Mucosa of descending colon (tissue), 3 donors: ENCODE results near the gene DGCR8. TPM values are rescaled to one million over a fixed set of nuclear protein-coding genes. Genes with fewer than 3 reads are reported as not detected.

Experiments used
- ATAC-seq: fragments of 200-7000 bp; cut with Tn5 transposase; one replicate; pipeline ENCODE4 v1.9.1; 2020; ENCODE audit warnings: mild to moderate bottlenecking, moderate library complexity
- DNase-seq, 3 donors: peaks; one replicate each; pipeline ENCODE4 v3.0.0-alpha.2; 2020
- H3K36me3 ChIP-seq: fragments of 200-600 bp; one replicate; pipeline ENCODE4 v1.8.0; 2021; ENCODE audit warnings: low read depth, mild to moderate bottlenecking
- H3K4me1 ChIP-seq: fragments of 200-600 bp; one replicate; pipeline ENCODE4 v1.8.0; 2021; ENCODE audit warnings: low read depth, mild to moderate bottlenecking
- H3K4me3 ChIP-seq: fragments of 200-600 bp; one replicate; pipeline ENCODE4 v1.8.0; 2021; ENCODE audit warnings: mild to moderate bottlenecking
- H3K9me3 ChIP-seq: fragments of 200-600 bp; one replicate; pipeline ENCODE4 v1.8.0; 2021; ENCODE audit warnings: mild to moderate bottlenecking
- intact Hi-C, 2 donors: fragments of 100-400 bp; cut with DNase I in 1 of 2; cut with micrococcal nuclease in 1 of 2; formaldehyde crosslinking; loops; one replicate each; pipeline versions ENCODE4 v1.11.0 to v1.11.1; 2022; cut with DNase I, micrococcal nuclease
- microRNA-seq: library from miRNA; unstranded; fragments of <30 nt; microRNA quantifications from one replicate; pipeline ENCODE4, GENCODE V29; 2019
- total RNA-seq, 3 donors: library from RNA; stranded (reverse); fragmentation: NEBNext Ultra II Directional in 2 of 3; extraction: Animal tissue kit (Norgen Biotek cat#: 25700) in 2 of 3; gene quantifications; one replicate each; pipeline versions ENCODE4 v1.2.1 to v1.2.4, GENCODE V29; 2021 to 2023
- TF ChIP-seq, protein P1 (sequence below): fragments of 200-600 bp; IDR thresholded peaks from one replicate; pipeline ENCODE4 v1.8.0; 2022; ENCODE audit warnings: antibody characterized with exemption, mild to moderate bottlenecking
- donor health status: DM: no; HTN: no; CAD: no; lungs with moderate emphysema.
- donor health status: DM: no; HTN: no; CAD: no.
- donor health status: DM: no; HTN: yes; CAD: no.

Gene DGCR8
- total RNA-seq, 3 donors from 2014 or later, result 39.0 to 48.8 (median 48.4) TPM

DNA sequence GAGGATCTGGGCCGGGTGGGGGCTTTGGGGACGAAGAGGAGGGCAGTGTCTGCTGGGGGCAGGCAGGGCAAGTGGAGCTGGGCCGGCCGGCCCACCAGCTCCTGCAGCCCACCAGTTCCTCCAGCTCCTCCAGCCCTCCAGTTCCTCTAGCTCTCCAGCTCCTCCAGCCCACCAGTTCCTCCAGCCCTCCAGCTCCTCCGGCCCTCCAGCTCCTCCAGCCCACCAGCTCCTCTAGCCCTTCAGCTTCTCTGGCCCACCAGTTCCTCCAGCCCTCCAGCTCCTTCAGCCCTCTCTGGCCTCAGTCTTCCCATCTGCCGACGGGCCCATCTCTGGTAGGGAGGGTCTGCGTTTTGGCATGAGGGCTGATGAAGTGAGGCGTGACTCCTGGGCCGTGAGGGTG is 80.0 kb downstream of the DGCR8 start:
- no peak for ATAC-seq

More for the DNA sequence above, 80.0 kb downstream of the DGCR8 start:
- peaks cover 3% of the 10 kb centered on the region for H3K4me1 ChIP-seq
- TF ChIP-seq, protein P1, sequence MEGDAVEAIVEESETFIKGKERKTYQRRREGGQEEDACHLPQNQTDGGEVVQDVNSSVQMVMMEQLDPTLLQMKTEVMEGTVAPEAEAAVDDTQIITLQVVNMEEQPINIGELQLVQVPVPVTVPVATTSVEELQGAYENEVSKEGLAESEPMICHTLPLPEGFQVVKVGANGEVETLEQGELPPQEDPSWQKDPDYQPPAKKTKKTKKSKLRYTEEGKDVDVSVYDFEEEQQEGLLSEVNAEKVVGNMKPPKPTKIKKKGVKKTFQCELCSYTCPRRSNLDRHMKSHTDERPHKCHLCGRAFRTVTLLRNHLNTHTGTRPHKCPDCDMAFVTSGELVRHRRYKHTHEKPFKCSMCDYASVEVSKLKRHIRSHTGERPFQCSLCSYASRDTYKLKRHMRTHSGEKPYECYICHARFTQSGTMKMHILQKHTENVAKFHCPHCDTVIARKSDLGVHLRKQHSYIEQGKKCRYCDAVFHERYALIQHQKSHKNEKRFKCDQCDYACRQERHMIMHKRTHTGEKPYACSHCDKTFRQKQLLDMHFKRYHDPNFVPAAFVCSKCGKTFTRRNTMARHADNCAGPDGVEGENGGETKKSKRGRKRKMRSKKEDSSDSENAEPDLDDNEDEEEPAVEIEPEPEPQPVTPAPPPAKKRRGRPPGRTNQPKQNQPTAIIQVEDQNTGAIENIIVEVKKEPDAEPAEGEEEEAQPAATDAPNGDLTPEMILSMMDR, result no peak
- intact Hi-C loops, result no loop called here
- H3K9me3 ChIP-seq, result no peaks in the 10 kb centered on the region
- DNase-seq, result no peak
- H3K4me3 ChIP-seq, result no peak overlapping the region
- H3K36me3 ChIP-seq, result no peaks in the 10 kb centered on the region

Small RNA genes within 50 kb of the gene (microRNA-seq; reads per million reads assigned to microRNA genes)
- gene MIR185, result 686 reads per million, percentile 81 among the genes with 10 or more reads in this experiment
- not detected for gene MIR6816

Other genes with a start within 250 kb of the DGCR8 start
- gene GNB1L, start 225.4 kb upstream of the DGCR8 start, total RNA-seq, result 1 to 10 TPM; 2.7 to 4.7 (median 3.4) TPM
- gene RTL10, start 225.4 kb upstream of the DGCR8 start, total RNA-seq, result 10 to 100 TPM; 10.1 to 12.2 (median 11.9) TPM
- 10 to 100 TPM; 61.2 to 88.7 (median 70.7) TPM for gene COMT, start 138.5 kb upstream of the DGCR8 start, total RNA-seq
- gene TXNRD2, start 138.4 kb upstream of the DGCR8 start, total RNA-seq, result 10 to 100 TPM; 20.9 to 23.6 (median 22.6) TPM
- gene ARVCF, start 63.4 kb upstream of the DGCR8 start, total RNA-seq, result 10 to 100 TPM; 11.2 to 15.3 (median 15.1) TPM
- gene TANGO2, start 59.1 kb upstream of the DGCR8 start, total RNA-seq, result 10 to 100 TPM; 17.5 to 29.7 (median 27.6) TPM
- 100 to 1,000 TPM in 1 of 3 donors, 10 to 100 TPM in 2; 58.4 to 102 (median 66.0) TPM for gene RANBP1, start 35.9 kb downstream of the DGCR8 start, total RNA-seq
- gene TRMT2A, start 37.0 kb downstream of the DGCR8 start, total RNA-seq, result 10 to 100 TPM; 34.4 to 50.0 (median 37.6) TPM
- 10 to 100 TPM; 27.7 to 53.0 (median 42.2) TPM for gene ZDHHC8, start 51.6 kb downstream of the DGCR8 start, total RNA-seq
- under 1 TPM; 0.41 to 0.98 (median 0.65) TPM for gene CCDC188, start 70.8 kb downstream of the DGCR8 start, total RNA-seq
- 1 to 10 TPM; 1.6 to 3.5 (median 2.5) TPM for gene RTN4R, start 188.1 kb downstream of the DGCR8 start, total RNA-seq
- gene DGCR6L, start 239.8 kb downstream of the DGCR8 start, total RNA-seq, result 10 to 100 TPM; 24.8 to 33.9 (median 27.5) TPM